Right lobe of liver (tissue), 6 donors: Measurements from ENCODE around the gene PPP1CA. TPM values are rescaled to one million over a fixed set of nuclear protein-coding genes. Genes with fewer than 3 reads are reported as not detected.

ENCODE experiments used
- ATAC-seq, 4 donors: fragments of 200-7000 bp; cut with Tn5 transposase; one replicate each; pipeline ENCODE4 v1.9.1; 2020; ENCODE audit warnings: mild to moderate bottlenecking in 4 of 4, moderate library complexity in 4 of 4
- DNase-seq, 3 donors: peaks; one replicate each; pipeline ENCODE4 v3.0.0-alpha.2; 2020
- H3K27ac ChIP-seq, 3 donors: fragments of 200-600 bp; one replicate each; pipeline ENCODE4 v1.8.0; 2022
- H3K27me3 ChIP-seq, 2 donors: fragments of 200-600 bp; one replicate each; pipeline ENCODE4 v1.8.0; 2022
- H3K36me3 ChIP-seq, 4 donors: fragments of 200-600 bp; sonication (generic) in 1 of 4; one replicate each; pipeline versions ENCODE4 v1.5.1 to v1.8.0; 2017 to 2022; ENCODE audit warnings: control low read depth in 1 of 4
- H3K4me1 ChIP-seq, 4 donors: fragments of 200-600 bp; sonication (generic) in 1 of 4; one replicate each; pipeline versions ENCODE4 v1.5.1 to v1.8.0; 2017 to 2022; ENCODE audit warnings: control low read depth in 1 of 4
- H3K4me3 ChIP-seq, 3 donors: fragments of 200-600 bp; one replicate each; pipeline ENCODE4 v1.8.0; 2022
- H3K9me3 ChIP-seq, 4 donors: fragments of 200-600 bp; sonication (generic) in 1 of 4; one replicate each; pipeline versions ENCODE4 v1.5.1 to v1.8.0; 2017 to 2022; ENCODE audit warnings: control low read depth in 1 of 4
- POLR2A ChIP-seq: fragments of 450-650 bp; IDR thresholded peaks from one replicate; pipeline ENCODE4 v1.6.1; 2017; ENCODE audit warnings: antibody characterized with exemption, mild to moderate bottlenecking
- WGBS: methylation state at CpG from one replicate; pipeline ENCODE4 v1.1.6; 2018; ENCODE audit warnings: low coverage, low lambda C conversion rate; ENCODE audit not compliant: insufficient coverage; ENCODE audit errors: missing lambda C conversion rate; 5-methylcytosine and 5-hydroxymethylcytosine counted together
- intact Hi-C, 2 donors: fragments of 100-400 bp; cut with DNase I; formaldehyde crosslinking; loops; one replicate each; pipeline versions ENCODE4 v1.11.2 to v1.14.1; 2022
- long read RNA-seq: library from polyadenylated mRNA; unstranded; transcript quantifications from one replicate; pipeline ENCODE4 v2.0.0, GENCODE V29; 2019
- total RNA-seq, 6 experiments: library from RNA; depleted of rRNA in 2 of 6; stranded (reverse); fragments of >200 nt in 2 of 6; fragmentation: NEBNext Ultra II Directional in 3 of 6; extraction: Animal tissue kit (Norgen Biotek cat#: 25700) in 3 of 6; gene quantifications; one replicate each; pipeline versions ENCODE4 v1.1.0 to v1.2.4, GENCODE V29; 2016 to 2023
- TF ChIP-seq, protein P1 (sequence below), 4 donors: fragments of 200-600 bp in 3 of 4; fragments of 450-650 bp in 1 of 4; IDR thresholded peaks; one replicate each; pipeline versions ENCODE4 v1.5.1 to v1.8.0; 2016 to 2022; ENCODE audit warnings: antibody characterized with exemption in 4 of 4, mild to moderate bottlenecking in 2 of 4
- donor health status: DM: no; HTN: yes; CAD: no.
- donor health status: DM: no; HTN: no; CAD: no.
- donor health status: DM: no; HTN: no; CAD: no.
- donor health status: DM: no; HTN: yes; CAD: no.
- donor health status: DM: no; HTN: yes; CAD: no.

PPP1CA gene
- 100 to 1,000 TPM in 2 of 6 experiments, 10 to 100 TPM in 4; 64.2 to 102 (median 71.1) TPM for total RNA-seq
- long read RNA-seq, transcript PPP1CA-203 (7 exons, 1,476 nt): major isoform, 21 of 22 reads
- long read RNA-seq, partial matches to known transcripts: 1 of 22 reads
- long read RNA-seq, other reads (novel, unspliced or antisense): 0 of 22 reads

DNA sequence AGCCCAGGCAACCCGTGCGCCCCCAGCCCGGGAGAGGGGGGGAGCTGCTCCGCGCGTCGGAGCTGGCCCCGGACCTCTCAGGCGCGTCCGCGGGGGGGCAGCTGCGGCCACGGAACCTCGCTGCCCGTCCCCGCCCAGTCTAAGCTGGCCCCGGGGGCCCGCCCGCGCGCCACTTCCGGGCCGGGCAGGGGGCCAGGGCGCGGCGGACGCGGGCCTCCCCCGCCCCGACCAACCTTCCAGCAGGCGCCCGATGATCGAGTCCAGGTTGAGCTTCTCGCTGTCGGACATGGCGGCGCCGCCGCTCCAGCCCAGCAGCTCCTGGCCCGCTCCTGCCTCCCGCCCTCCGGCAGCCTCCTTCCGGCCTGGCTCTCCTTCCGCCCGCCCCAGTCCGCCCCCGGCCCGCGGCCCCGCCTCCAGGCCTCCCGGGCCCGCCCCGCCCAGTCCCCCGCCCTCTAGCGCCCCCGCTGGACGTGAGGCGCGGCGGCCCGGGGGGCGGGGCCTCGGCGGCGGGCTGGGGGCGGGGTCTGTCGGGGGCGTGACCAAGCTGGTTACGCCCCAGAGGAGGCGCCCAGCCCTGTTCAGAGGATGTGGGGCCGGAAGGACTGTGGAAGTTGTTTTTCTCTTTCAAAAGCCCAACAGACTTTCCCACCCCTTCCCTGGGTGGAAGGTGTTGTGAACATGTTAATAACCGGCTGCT lies at the start of gene PPP1CA:
Gene PPP1CA (minus strand): TSS at position 364 of the 697 bp plus-strand sequence. CDS start 76 bp downstream, at position 288.
- DNase-seq: peak; percentile 93 to 95 (median 94)
- Histone ChIP-seq H3K27me3 (no peaks in the 10 kb centered on the region), H3K27ac (peak within 1 kb of the TSS; percentile 77 to 90 (median 88)), H3K4me3 (peak within 1 kb of the TSS; percentile 95 to 99 (median 98)), H3K4me1 (peaks cover 0 to 24% (median 5%) of the 10 kb centered on the region in 4 donors), H3K9me3 (no peaks in the 10 kb centered on the region), H3K36me3 (peaks cover 3 to 31% (median 17%) of the 10 kb centered on the region in 4 donors)
- 0% methylated on average over 9 of the region's 73 CpGs for WGBS
- ATAC-seq: peak; percentile 82 to 93 (median 86)
- TF ChIP-seq, protein P1, sequence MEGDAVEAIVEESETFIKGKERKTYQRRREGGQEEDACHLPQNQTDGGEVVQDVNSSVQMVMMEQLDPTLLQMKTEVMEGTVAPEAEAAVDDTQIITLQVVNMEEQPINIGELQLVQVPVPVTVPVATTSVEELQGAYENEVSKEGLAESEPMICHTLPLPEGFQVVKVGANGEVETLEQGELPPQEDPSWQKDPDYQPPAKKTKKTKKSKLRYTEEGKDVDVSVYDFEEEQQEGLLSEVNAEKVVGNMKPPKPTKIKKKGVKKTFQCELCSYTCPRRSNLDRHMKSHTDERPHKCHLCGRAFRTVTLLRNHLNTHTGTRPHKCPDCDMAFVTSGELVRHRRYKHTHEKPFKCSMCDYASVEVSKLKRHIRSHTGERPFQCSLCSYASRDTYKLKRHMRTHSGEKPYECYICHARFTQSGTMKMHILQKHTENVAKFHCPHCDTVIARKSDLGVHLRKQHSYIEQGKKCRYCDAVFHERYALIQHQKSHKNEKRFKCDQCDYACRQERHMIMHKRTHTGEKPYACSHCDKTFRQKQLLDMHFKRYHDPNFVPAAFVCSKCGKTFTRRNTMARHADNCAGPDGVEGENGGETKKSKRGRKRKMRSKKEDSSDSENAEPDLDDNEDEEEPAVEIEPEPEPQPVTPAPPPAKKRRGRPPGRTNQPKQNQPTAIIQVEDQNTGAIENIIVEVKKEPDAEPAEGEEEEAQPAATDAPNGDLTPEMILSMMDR (IDR thresholded peaks at IDR 0.05): peak; percentile 28 to 76 (median 38)
- TF ChIP-seq POLR2A: peak; percentile 67
- intact Hi-C loops: no loop called here

DNA sequence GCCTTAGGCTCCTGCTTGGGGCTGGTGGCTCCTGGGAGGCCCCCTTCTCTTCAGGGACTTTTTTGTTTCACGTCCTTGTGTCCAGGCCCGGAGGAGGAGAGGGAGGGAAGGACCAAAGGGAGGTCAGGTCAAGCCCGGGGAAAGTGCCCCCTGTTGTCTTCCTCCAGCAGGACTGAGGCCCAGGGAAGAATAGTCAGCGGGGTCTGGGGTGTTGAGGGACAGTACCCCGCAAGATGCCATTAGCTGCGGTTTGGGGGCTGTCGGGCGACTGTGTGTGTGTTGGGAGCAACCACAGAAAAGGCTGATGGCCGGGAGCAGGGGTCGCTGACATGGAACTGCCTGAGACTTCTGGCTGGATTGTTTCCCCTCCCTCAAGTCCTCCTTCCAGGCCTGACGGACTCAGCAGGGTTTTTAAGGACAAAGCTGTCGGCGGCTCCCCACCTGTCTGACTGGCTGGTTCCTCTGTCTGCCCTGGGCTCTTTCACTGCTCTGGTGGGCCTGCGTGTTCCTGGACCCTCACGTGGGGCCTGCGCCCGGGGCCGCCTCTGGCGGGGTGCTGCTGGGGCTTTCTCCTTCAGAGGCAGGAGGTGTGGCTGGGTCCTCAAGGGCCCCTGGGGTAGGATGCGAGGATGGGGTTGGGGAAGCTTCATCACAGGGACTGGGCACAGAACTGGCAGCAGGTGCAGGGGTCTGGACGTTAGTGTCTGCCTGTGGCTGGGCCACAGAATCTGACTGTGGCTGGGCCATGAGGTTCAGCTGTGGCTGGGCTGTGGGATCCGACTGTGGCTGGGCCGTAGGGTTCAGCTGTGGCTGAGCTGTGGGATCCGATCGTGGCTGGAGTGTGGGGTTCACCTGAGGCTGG lies 49.4 kb upstream of the PPP1CA start:
- 96% methylated on average over 5 of the region's 25 CpGs for WGBS
- no peak overlapping the region for H3K27ac ChIP-seq

DNA sequence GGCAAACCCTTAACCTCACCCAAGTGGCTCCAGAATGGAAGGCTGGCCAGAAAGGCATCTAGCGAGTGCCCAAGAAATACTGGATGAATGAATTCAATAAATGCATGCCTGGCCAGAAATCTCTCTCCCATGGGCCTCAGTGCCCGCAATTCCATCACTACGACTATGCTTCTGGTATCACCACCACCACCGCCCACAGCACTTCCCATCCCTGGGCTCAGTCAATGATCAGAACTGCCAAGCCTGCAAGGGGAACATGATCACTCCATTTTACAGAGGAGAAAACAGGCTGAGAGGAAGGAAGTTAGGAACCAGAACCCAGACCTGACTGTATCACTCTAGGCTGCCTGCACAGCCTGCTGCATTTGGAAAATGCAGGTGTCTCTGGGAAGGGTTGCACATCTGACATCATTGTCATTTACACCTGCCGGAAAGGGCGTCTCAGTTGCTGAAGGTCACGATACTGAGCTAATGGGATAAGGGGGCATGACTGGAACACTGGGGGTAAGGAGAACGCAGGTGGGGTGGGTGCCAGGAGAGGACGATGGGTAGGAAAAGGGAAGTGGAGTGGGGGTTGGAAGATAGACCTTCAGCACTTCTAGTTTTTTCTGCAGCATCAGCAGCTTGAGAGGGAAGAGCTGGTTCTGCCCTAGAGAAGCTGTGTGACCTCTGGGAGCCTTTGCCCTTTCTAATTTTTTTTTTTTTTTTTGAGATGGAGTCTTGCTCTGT lies 47.6 kb upstream of the PPP1CA start:
- H3K4me3 ChIP-seq: no peak overlapping the region
- WGBS: 64% methylated on average over 8 of the region's 9 CpGs
- no peaks in the 10 kb centered on the region for H3K36me3 ChIP-seq
- no peaks in the 10 kb centered on the region for H3K27me3 ChIP-seq
- DNase-seq (no peak), ATAC-seq (peak; percentile 2 to 39 (median 20))
- intact Hi-C loops: no loop called here
- no peak for TF ChIP-seq POLR2A
- TF ChIP-seq, protein P1 (IDR thresholded peaks at IDR 0.05): no peak
- H3K4me1 ChIP-seq: peaks cover 0 to 17% (median 0%) of the 10 kb centered on the region in 4 donors
- no peak overlapping the region for H3K27ac ChIP-seq
- H3K9me3 ChIP-seq: no peaks in the 10 kb centered on the region

More for the DNA sequence above, 49.4 kb upstream of the PPP1CA start:
- no peaks in the 10 kb centered on the region for H3K27me3 ChIP-seq
- H3K36me3 ChIP-seq: no peaks in the 10 kb centered on the region
- no peak for TF ChIP-seq POLR2A
- TF ChIP-seq, protein P1 (IDR thresholded peaks at IDR 0.05): no peak
- no peaks in the 10 kb centered on the region for H3K9me3 ChIP-seq
- ATAC-seq: no peak
- intact Hi-C loops: no loop called here
- no peak for DNase-seq
- H3K4me3 ChIP-seq: no peak overlapping the region
- H3K4me1 ChIP-seq: peaks cover 0 to 13% (median 0%) of the 10 kb centered on the region in 4 donors

DNA sequence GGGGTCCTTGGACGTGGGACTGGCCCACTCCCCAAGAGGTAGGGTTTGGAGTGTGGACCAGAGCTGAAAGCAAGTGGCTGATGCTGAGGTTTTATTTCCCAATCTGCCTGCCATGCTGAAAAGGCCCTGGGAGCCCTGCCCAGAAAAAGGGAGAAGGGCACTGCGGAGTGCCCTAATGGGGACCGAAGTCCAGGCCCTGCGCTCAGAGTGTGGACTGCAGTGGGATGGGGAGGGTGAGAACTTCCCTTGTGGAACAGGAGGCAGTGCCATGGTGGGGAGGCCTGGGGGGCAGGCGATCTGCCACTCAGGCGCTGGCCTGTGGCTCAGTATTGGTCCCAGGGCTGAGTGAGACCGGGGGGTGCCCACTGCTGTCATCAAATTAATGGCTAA lies 46.6 kb upstream of the PPP1CA start:
- no peak for TF ChIP-seq POLR2A
- TF ChIP-seq, protein P1 (IDR thresholded peaks at IDR 0.05): no peak
- DNase-seq (peak; percentile 73 to 86 (median 82)), ATAC-seq (peak; percentile 67 to 76 (median 73))
- no peaks in the 10 kb centered on the region for H3K9me3 ChIP-seq
- intact Hi-C loops: no loop called here
- peak overlapping the region in 1 of 3 donors; percentile 8 for H3K27ac ChIP-seq
- no peaks in the 10 kb centered on the region for H3K27me3 ChIP-seq
- peaks cover 0 to 21% (median 0%) of the 10 kb centered on the region in 4 donors for H3K4me1 ChIP-seq
- 58% methylated on average over 6 of the region's 7 CpGs for WGBS
- no peaks in the 10 kb centered on the region for H3K36me3 ChIP-seq
- no peak overlapping the region for H3K4me3 ChIP-seq
